Esophagus squamous epithelium (tissue), 4 donors: ENCODE results near the gene CTNNA3.

Experiments used
- POLR2A ChIP-seq, 4 donors: fragments of 450-650 bp; IDR thresholded peaks; one replicate each; pipeline ENCODE4 v1.6.1; 2017; ENCODE audit warnings: antibody characterized with exemption in 4 of 4, mild to moderate bottlenecking in 4 of 4, moderate library complexity in 3 of 4
- TF ChIP-seq, protein P1 (sequence below), 6 experiments: fragments of 450-650 bp in 4 of 6; fragments of 200-600 bp in 2 of 6; sonication (generic) in 2 of 6; IDR thresholded peaks; one replicate each; pipeline ENCODE4 v1.5.1; 2016 to 2019; ENCODE audit warnings: antibody characterized with exemption in 6 of 6, mild to moderate bottlenecking in 4 of 6, moderate library complexity in 4 of 6

GRCh38 chr10:66463611-66464010, 1232.4 kb downstream of the CTNNA3 start:
- TF ChIP-seq, protein P1, sequence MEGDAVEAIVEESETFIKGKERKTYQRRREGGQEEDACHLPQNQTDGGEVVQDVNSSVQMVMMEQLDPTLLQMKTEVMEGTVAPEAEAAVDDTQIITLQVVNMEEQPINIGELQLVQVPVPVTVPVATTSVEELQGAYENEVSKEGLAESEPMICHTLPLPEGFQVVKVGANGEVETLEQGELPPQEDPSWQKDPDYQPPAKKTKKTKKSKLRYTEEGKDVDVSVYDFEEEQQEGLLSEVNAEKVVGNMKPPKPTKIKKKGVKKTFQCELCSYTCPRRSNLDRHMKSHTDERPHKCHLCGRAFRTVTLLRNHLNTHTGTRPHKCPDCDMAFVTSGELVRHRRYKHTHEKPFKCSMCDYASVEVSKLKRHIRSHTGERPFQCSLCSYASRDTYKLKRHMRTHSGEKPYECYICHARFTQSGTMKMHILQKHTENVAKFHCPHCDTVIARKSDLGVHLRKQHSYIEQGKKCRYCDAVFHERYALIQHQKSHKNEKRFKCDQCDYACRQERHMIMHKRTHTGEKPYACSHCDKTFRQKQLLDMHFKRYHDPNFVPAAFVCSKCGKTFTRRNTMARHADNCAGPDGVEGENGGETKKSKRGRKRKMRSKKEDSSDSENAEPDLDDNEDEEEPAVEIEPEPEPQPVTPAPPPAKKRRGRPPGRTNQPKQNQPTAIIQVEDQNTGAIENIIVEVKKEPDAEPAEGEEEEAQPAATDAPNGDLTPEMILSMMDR (IDR thresholded peaks at IDR 0.05), result no peak
- no peak for TF ChIP-seq POLR2A (IDR thresholded peaks at IDR 0.05)
